Measurements from ENCODE around the gene MON2.
"Not testable (repeated sequence)": the region's sequence is repeated elsewhere in the genome, so short reads cannot be mapped to it uniquely, and the experiment has no call there.

The MON2 gene

GRCh38 chr12:62466594-62467491, at the start of gene MON2:
Gene MON2, plus strand, starts transcription at chr12:62466826. Its CDS starts 382 bp downstream, at chr12:62467208.
- peak; percentile 89 for DNase-seq

- DNase-seq: no peak
Measured at GRCh38 chr12:62426089-62426488, 40.5 kb upstream of the MON2 start.

GRCh38 chr12:62429457-62429856, 37.2 kb upstream of the MON2 start:
- no peak for DNase-seq

GRCh38 chr12:62434494-62435302, 31.9 kb upstream of the MON2 start:
- DNase-seq: peak; percentile 25

GRCh38 chr12:62435303-62436163, 31.1 kb upstream of the MON2 start:
- DNase-seq: peak; percentile 54

GRCh38 chr12:62436164-62436503, 30.5 kb upstream of the MON2 start:
- no peak for DNase-seq

GRCh38 chr12:62438098-62438692, 28.4 kb upstream of the MON2 start:
- DNase-seq: peak; percentile 67

- DNase-seq: no peak
Measured at GRCh38 chr12:62446754-62447452, 19.7 kb upstream of the MON2 start.

GRCh38 chr12:62448436-62448835, 18.2 kb upstream of the MON2 start:
- no peak for DNase-seq

GRCh38 chr12:62455429-62455828, 11.2 kb upstream of the MON2 start:
- not testable (repeated sequence) for DNase-seq

- DNase-seq: no peak
Measured at GRCh38 chr12:62458626-62459025, 8.0 kb upstream of the MON2 start.

- DNase-seq: no peak
Measured at GRCh38 chr12:62459976-62460375, 6.7 kb upstream of the MON2 start.

- DNase-seq: not testable (repeated sequence)
Measured at GRCh38 chr12:62461171-62461837, 5.3 kb upstream of the MON2 start.

- not testable (repeated sequence) for DNase-seq
Measured at GRCh38 chr12:62463252-62463651, 3.4 kb upstream of the MON2 start.

GRCh38 chr12:62466018-62466593, 520 bp upstream of the MON2 start:
- DNase-seq: peak; percentile 44

GRCh38 chr12:62468397-62468796, 1.8 kb downstream of the MON2 start:
- DNase-seq: no peak

GRCh38 chr12:62468935-62469334, 2.3 kb downstream of the MON2 start:
- no peak for DNase-seq

GRCh38 chr12:62469704-62470103, 3.1 kb downstream of the MON2 start:
- DNase-seq: no peak

- no peak for DNase-seq
Measured at GRCh38 chr12:62471734-62472133, 5.1 kb downstream of the MON2 start.

GRCh38 chr12:62472472-62472871, 5.8 kb downstream of the MON2 start:
- DNase-seq: no peak

All from stimulated activated CD8-positive, alpha-beta memory T cell treated with anti-CD3 and anti-CD28 coated beads, Interleukin-4, amount 100 ng/mL, for 48 hours (primary cell).